H1 (cell line): Measurements from ENCODE around the gene UCN. TPM values are rescaled to one million over a fixed set of nuclear protein-coding genes. Genes with fewer than 3 reads are reported as not detected.

Source experiments
- CTCF ChIA-PET: fragments of 300-600 bp; sonication (Branson Sonifier 250); formaldehyde crosslinking; loops from one replicate; lab custom pipeline; 2021; ENCODE audit not compliant: partially characterized antibody; lab: Charles Lee
- POLR2A ChIA-PET: fragments of 300-600 bp; sonication (Branson Sonifier 250); formaldehyde crosslinking; loops from one replicate; lab custom pipeline; 2021; ENCODE audit warnings: inconsistent platforms; ENCODE audit not compliant: partially characterized antibody; lab: Charles Lee
- DNase-seq, 2 experiments: peaks; one replicate each; pipeline versions ENCODE4 v3.0.0 to v3.0.0-alpha.2; 2010 to 2022; ENCODE audit warnings: low spot score in 2 of 2, low read depth in 1 of 2, mixed read lengths in 1 of 2
- FAIRE-seq: peaks from 2 replicates; lab custom pipeline; 2011; peaks lifted over from hg19 to GRCh38; lab: Jason Lieb, UNC
- H2AFZ ChIP-seq: 2 replicates; pipeline ENCODE4 v1.8.1; 2012; ENCODE audit warnings: low read length, inconsistent platforms
- H2AK5ac ChIP-seq: 2 replicates; pipeline ENCODE4 v1.6.1; 2013; ENCODE audit warnings: low read depth, low read length
- H2BK120ac ChIP-seq: replicated peaks from 2 replicates; pipeline ENCODE3; 2013; ENCODE audit warnings: low read depth, low read length, inconsistent platforms
- H2BK12ac ChIP-seq: 2 replicates; pipeline ENCODE4 v1.6.1; 2013; ENCODE audit warnings: low read depth, low read length
- H2BK15ac ChIP-seq: 2 replicates; pipeline ENCODE4 v1.6.1; 2013; ENCODE audit warnings: low read length
- H2BK20ac ChIP-seq: 2 replicates; pipeline ENCODE4 v1.6.1; 2013; ENCODE audit warnings: low read length
- H2BK5ac ChIP-seq: 2 replicates; pipeline ENCODE4 v1.6.1; 2013; ENCODE audit warnings: low read depth, low read length
- H3K14ac ChIP-seq: 2 replicates; pipeline ENCODE4 v1.6.1; 2013; ENCODE audit warnings: inconsistent platforms; ENCODE audit not compliant: insufficient read length
- H3K18ac ChIP-seq: 2 replicates; pipeline ENCODE4 v1.6.1; 2013; ENCODE audit warnings: low read length; ENCODE audit errors: extremely low read depth
- H3K23ac ChIP-seq: 2 replicates; pipeline ENCODE4 v1.6.1; 2013; ENCODE audit warnings: inconsistent platforms; ENCODE audit not compliant: insufficient read length
- H3K23me2 ChIP-seq: 2 replicates; pipeline ENCODE4 v1.6.1; 2013; ENCODE audit warnings: low read depth, low read length
- H3K27ac ChIP-seq: 2 replicates; pipeline ENCODE4 v1.6.1; 2011; ENCODE audit warnings: low read depth, low read length, inconsistent platforms
- H3K27me3 ChIP-seq, 4 experiments: replicated peaks in 1 of 4; 1 replicate in 1 of 4; 2 replicates in 3 of 4; pipeline versions ENCODE4 v1.6.1 to v1.8.1; 2011 to 2013; ENCODE audit warnings: low read length in 3 of 4, mild to moderate bottlenecking in 3 of 4, inconsistent platforms in 2 of 4, mixed read lengths in 2 of 4, moderate library complexity in 1 of 4; ENCODE audit not compliant: control insufficient read depth in 3 of 4, insufficient read depth in 3 of 4; ENCODE audit errors: extremely low read depth in 1 of 4
- H3K36me3 ChIP-seq, 4 experiments: 2 replicates each; pipeline versions ENCODE4 v1.6.1 to v1.8.1; 2011 to 2013; ENCODE audit warnings: mild to moderate bottlenecking in 4 of 4, low read length in 3 of 4, moderate library complexity in 2 of 4, control low read depth in 1 of 4, inconsistent platforms in 1 of 4; ENCODE audit not compliant: insufficient read depth in 4 of 4, control insufficient read depth in 2 of 4
- H3K4ac ChIP-seq: replicated peaks from 2 replicates; pipeline ENCODE3; 2013; ENCODE audit warnings: low read length, low read depth, mixed read lengths, inconsistent platforms; ENCODE audit not compliant: insufficient read length
- H3K4me1 ChIP-seq, 4 experiments: replicated peaks in 1 of 4; 1 replicate in 1 of 4; 2 replicates in 3 of 4; pipeline versions ENCODE4 v1.6.1 to v1.8.1; 2011 to 2013; ENCODE audit warnings: low read length in 3 of 4, inconsistent platforms in 2 of 4, mixed read lengths in 1 of 4; ENCODE audit not compliant: insufficient read depth in 4 of 4, control insufficient read depth in 3 of 4
- H3K4me2 ChIP-seq, 2 experiments: 2 replicates each; pipeline versions ENCODE4 v1.6.1 to v1.8.1; 2011 to 2013; ENCODE audit warnings: low read depth in 2 of 2, low read length in 2 of 2, control low read depth in 1 of 2, inconsistent platforms in 1 of 2, mild to moderate bottlenecking in 1 of 2; ENCODE audit not compliant: insufficient read depth in 1 of 2
- H3K4me3 ChIP-seq, 4 experiments: fragments of 200-600, 300-600 bp in 1 of 4; sonication (generic), shearing (Covaris generic), sonication (Bioruptor Twin) in 1 of 4; 2 replicates each; pipeline versions ENCODE4 v1.5.1 to v1.8.1; 2011 to 2016; ENCODE audit warnings: low read length in 4 of 4, low read depth in 3 of 4, control low read depth in 2 of 4, inconsistent platforms in 2 of 4, mild to moderate bottlenecking in 2 of 4, mixed read lengths in 1 of 4, moderate library complexity in 1 of 4; ENCODE audit not compliant: insufficient read depth in 2 of 4; ENCODE audit errors: extremely low read depth in 1 of 4
- H3K56ac ChIP-seq: replicated peaks from 2 replicates; pipeline ENCODE3; 2013; ENCODE audit warnings: low read depth, mild to moderate bottlenecking, mixed read lengths, low read length, inconsistent platforms; ENCODE audit not compliant: insufficient read length
- H3K79me1 ChIP-seq: 2 replicates; pipeline ENCODE4 v1.6.1; 2013; ENCODE audit warnings: low read depth, low read length, control low read depth
- H3K79me2 ChIP-seq, 2 experiments: 2 replicates each; pipeline versions ENCODE4 v1.6.1 to v1.8.1; 2012 to 2013; ENCODE audit warnings: low read length in 2 of 2, mild to moderate bottlenecking in 2 of 2, inconsistent platforms in 1 of 2; ENCODE audit not compliant: insufficient read depth in 2 of 2, control insufficient read depth in 1 of 2
- H3K9ac ChIP-seq, 4 experiments: replicated peaks in 1 of 4; 1 replicate in 1 of 4; 2 replicates in 3 of 4; pipeline versions ENCODE4 v1.6.1 to v1.8.1; 2011 to 2013; ENCODE audit warnings: low read depth in 3 of 4, low read length in 3 of 4, control low read depth in 2 of 4, mild to moderate bottlenecking in 2 of 4, moderate library complexity in 2 of 4, inconsistent platforms in 1 of 4; ENCODE audit errors: extremely low read depth in 1 of 4
- H3K9me3 ChIP-seq, 2 experiments: 2 replicates each; pipeline versions ENCODE4 v1.6.1 to v1.8.1; 2012 to 2013; ENCODE audit warnings: mild to moderate bottlenecking in 2 of 2, moderate library complexity in 2 of 2, control low read depth in 1 of 2, inconsistent platforms in 1 of 2, low read depth in 1 of 2, low read length in 1 of 2, mixed read lengths in 1 of 2; ENCODE audit not compliant: insufficient read depth in 2 of 2
- H4K20me1 ChIP-seq, 2 experiments: replicated peaks in 1 of 2; 2 replicates each; pipeline versions ENCODE3 to v1.8.1; 2011 to 2013; ENCODE audit warnings: inconsistent platforms in 2 of 2, low read length in 2 of 2, mild to moderate bottlenecking in 1 of 2; ENCODE audit not compliant: insufficient read depth in 2 of 2, control insufficient read depth in 1 of 2
- H4K5ac ChIP-seq: 2 replicates; pipeline ENCODE4 v1.6.1; 2013; ENCODE audit warnings: low read length, low read depth, mixed read lengths, inconsistent platforms; ENCODE audit not compliant: insufficient read length
- H4K8ac ChIP-seq: 2 replicates; pipeline ENCODE4 v1.8.0; 2013; ENCODE audit warnings: mild to moderate bottlenecking, moderate library complexity, low read length, inconsistent platforms; ENCODE audit not compliant: insufficient read depth; ENCODE audit errors: extremely low read depth
- H4K91ac ChIP-seq: replicated peaks from 2 replicates; pipeline ENCODE3; 2013; ENCODE audit warnings: low read length, mixed read lengths, inconsistent platforms; ENCODE audit not compliant: insufficient read length
- BCL11A ChIP-seq, 2 experiments: IDR thresholded peaks; one replicate each; pipeline ENCODE4 v1.6.1; 2011; ENCODE audit warnings: low read depth in 2 of 2, low read length in 2 of 2, mild to moderate bottlenecking in 2 of 2
- POLR2A ChIP-seq, 2 experiments: IDR thresholded peaks; 1 replicate in 1 of 2; 2 replicates in 1 of 2; pipeline ENCODE4 v1.6.1; 2011; ENCODE audit warnings: low read depth in 2 of 2, low read length in 2 of 2, mild to moderate bottlenecking in 2 of 2; ENCODE audit errors: control extremely low read depth in 1 of 2
- WGBS, 2 experiments: shearing (Covaris generic) in 1 of 2; methylation state at CpG; one replicate each; pipeline versions ENCODE4 v1.1.6 to v1.1.7; 2013 to 2015; ENCODE audit warnings: low lambda C conversion rate in 2 of 2, mixed read lengths in 2 of 2, inconsistent platforms in 1 of 2, low coverage in 1 of 2, missing lambda C conversion rate in 1 of 2; ENCODE audit not compliant: insufficient replicate concordance in 2 of 2, insufficient coverage in 1 of 2, insufficient read length in 1 of 2; ENCODE audit errors: extremely low coverage in 1 of 2, missing lambda C conversion rate in 1 of 2; 5-methylcytosine and 5-hydroxymethylcytosine counted together
- polyA plus RNA-seq, 7 experiments: library from polyadenylated mRNA; depleted of rRNA in 3 of 7; stranded (reverse) in 5 of 7; unstranded in 2 of 7; fragments of >200 nt in 5 of 7; fragments of 200-250 nt in 2 of 7; gene quantifications; 1 replicate in 5 of 7; 2 replicates in 1 of 7; 4 replicates in 1 of 7; pipeline versions ENCODE4 v1.2.1 to v1.2.3, GENCODE V29; 2011 to 2013; ENCODE audit warnings: missing spikeins in 2 of 7, mixed read lengths in 2 of 7
- total RNA-seq: library from RNA; stranded (reverse); fragmentation: NEBNext Ultra II Directional; extraction: Animal tissue kit (Norgen Biotek cat#: 25700); gene quantifications from 2 replicates; pipeline ENCODE4 v1.2.1, GENCODE V29; 2021

UCN gene
- total and polyA plus RNA-seq, 2 of the 8 experiments (the other 6 are each of a cell fraction or from before 2014, with no cell fraction given): 0.35 TPM; not detected in 1

- H3K36me3 ChIP-seq: peaks cover 17 to 27% (median 25%) of the 10 kb centered on the region in 4 experiments
- H3K4ac ChIP-seq: no peak overlapping the region
- no peak overlapping the region for H2BK12ac ChIP-seq
- H3K18ac ChIP-seq: no peak overlapping the region
- ChIA-PET POLR2A (interaction anchor here (0.5 to 9.4 kb wide), 24 partner anchors 8 to 275 kb away, joined by 3 to 105 read pairs (median 8); partner anchors contain the start of genes GTF3C2, TRIM54, UCN and ZNF513), CTCF (interaction anchor here (0.6 to 10.3 kb wide), 10 partner anchors 10 to 104 kb away, joined by 3 to 128 read pairs (median 4); partner anchors contain the start of genes EIF2B4, SNX17 and UCN)
- DNase-seq (no peak), FAIRE-seq (no peak)
- peak overlapping the region; percentile 80 to 97 (median 93) for H3K9ac ChIP-seq
- 42% methylated on average over 5 of the region's 5 CpGs; no CpG with 5 or more reads in 1 of the 2 experiments for WGBS, 2 experiments
- no peak overlapping the region for H4K8ac ChIP-seq
- no peaks in the 10 kb centered on the region for H3K9me3 ChIP-seq
- H2BK20ac ChIP-seq: no peak overlapping the region
- no peaks in the 10 kb centered on the region; a peak in 1 of 4 replicates for H3K79me2 ChIP-seq
- no peak overlapping the region for H3K23ac ChIP-seq
- no peak overlapping the region for H2BK120ac ChIP-seq
- H2BK5ac ChIP-seq: peak overlapping the region; percentile 92
- peak overlapping the region; percentile 58 for H4K91ac ChIP-seq
- no peak overlapping the region for H2AK5ac ChIP-seq
- H3K27me3 ChIP-seq: no peaks in the 10 kb centered on the region
- H3K79me1 ChIP-seq: no peaks in the 10 kb centered on the region
- peak overlapping the region; percentile 10 for H4K5ac ChIP-seq
- H3K27ac ChIP-seq: peak overlapping the region; percentile 94
- H3K14ac ChIP-seq: no peak overlapping the region
- H4K20me1 ChIP-seq: no peaks in the 10 kb centered on the region
- no peak for TF ChIP-seq BCL11A (IDR thresholded peaks at IDR 0.05; ENCODE audit: low read depth in 2 of 2, low read length in 2 of 2)
- TF ChIP-seq POLR2A (IDR thresholded peaks at IDR 0.05; ENCODE audit: control extremely low read depth in 1 of 2, low read depth in 2 of 2, low read length in 2 of 2): peak in 1 of 2 experiments; percentile 37; a peak in 1 of 3 replicates
- H3K56ac ChIP-seq: no peak overlapping the region
- no peak overlapping the region for H2BK15ac ChIP-seq
- H3K4me3 ChIP-seq: peak overlapping the region; percentile 85 to 99 (median 88)
- H3K4me1 ChIP-seq: peaks cover 0 to 10% (median 0%) of the 10 kb centered on the region in 4 experiments; a peak in 4 of 7 replicates
- H3K4me2 ChIP-seq: peak overlapping the region; percentile 96 to 97
- H2AFZ ChIP-seq: no peak overlapping the region
- H3K23me2 ChIP-seq: peaks cover 7% of the 10 kb centered on the region
Observed at GRCh38 chr2:27323596-27324285, 15.5 kb upstream of the UCN start.
